SU-DHL-6 (cell line): ENCODE measurements around the gene PSMA4.

ENCODE experiments used
- CTCF ChIP-seq: fragments of 200-600 bp; sonication (generic); IDR thresholded peaks from one replicate; pipeline ENCODE4 v1.5.1; 2017; ENCODE audit warnings: antibody characterized with exemption, mild to moderate bottlenecking, low read length, moderate library complexity; ENCODE audit not compliant: insufficient read depth, poor library complexity, severe bottlenecking
- EZH2phosphoT487 ChIP-seq: fragments of 200-600 bp; sonication (generic), shearing (Covaris generic); conservative IDR thresholded peaks from 2 replicates; pipeline ENCODE4 v1.6.1; 2018; ENCODE audit warnings: mild to moderate bottlenecking, antibody characterized with exemption, low read length, moderate library complexity, mixed read lengths

GRCh38 chr15:78533331-78533730 is 6.9 kb upstream of the PSMA4 start:
- TF ChIP-seq CTCF: no peak
- TF ChIP-seq EZH2phosphoT487: no peak
